Measurements from ENCODE around the gene CEP85L.

- TF ChIP-seq CTCF (IDR thresholded peaks at IDR 0.05 in 8 of 11, conservative IDR thresholded peaks at IDR 0.05 in 3 of 11) (no peak), POLR2A (IDR thresholded peaks at IDR 0.05) (no peak), POLR2AphosphoS5 (IDR thresholded peaks at IDR 0.05) (no peak)
Measured at GRCh38 chr6:118569498-118569897, 81.9 kb downstream of the CEP85L start.
